ENCODE data around the gene KATNBL1. TPM values are rescaled to one million over a fixed set of nuclear protein-coding genes. Genes with fewer than 3 reads are reported as not detected.

Gene KATNBL1
- total RNA-seq, 1 donor from 2014 or later, result 37.9 TPM

- peaks cover 21% of the 10 kb centered on the region for H3K9me3 ChIP-seq
- intact Hi-C loops (cut with DNase I), result no loop called here
- TF ChIP-seq CTCF (IDR thresholded peaks at IDR 0.05), result no peak
- no peak overlapping the region for H3K4me3 ChIP-seq
- H3K4me1 ChIP-seq, result no peaks in the 10 kb centered on the region
- H3K27me3 ChIP-seq, result no peaks in the 10 kb centered on the region
- peaks cover 4% of the 10 kb centered on the region for H3K36me3 ChIP-seq
- DNase-seq (no peak), ATAC-seq (no peak)
- no peak overlapping the region for H3K27ac ChIP-seq
Observed at GRCh38 chr15:34160735-34161134, 49.2 kb downstream of the KATNBL1 start.

DNA sequence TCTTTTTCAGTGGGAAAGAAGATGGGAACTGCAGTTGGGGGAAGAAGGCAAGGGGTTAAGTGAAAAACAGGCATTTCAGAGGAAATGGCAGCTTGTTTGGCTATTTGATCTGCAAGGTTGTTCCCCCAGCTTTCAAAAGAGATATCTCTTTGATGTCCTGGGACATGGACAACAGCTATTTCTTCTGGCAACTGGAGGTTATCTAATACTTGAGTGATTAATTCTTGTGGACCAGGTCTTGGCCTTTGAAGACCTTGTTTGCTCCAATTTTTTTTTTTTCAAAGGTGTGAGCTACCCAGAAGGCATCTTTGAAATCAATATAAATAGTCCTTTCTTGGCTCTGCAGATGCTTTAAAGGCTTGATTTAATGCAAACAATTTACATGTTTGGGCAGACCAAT, 51.5 kb downstream of the KATNBL1 start:
- DNase-seq (no peak), ATAC-seq (no peak)
- Histone ChIP-seq H3K36me3 (peaks cover 18% of the 10 kb centered on the region), H3K4me1 (no peaks in the 10 kb centered on the region), H3K9me3 (peaks cover 21% of the 10 kb centered on the region), H3K27me3 (no peaks in the 10 kb centered on the region), H3K4me3 (no peak overlapping the region), H3K27ac (no peak overlapping the region)
- intact Hi-C loops (cut with DNase I), result no loop called here
- TF ChIP-seq CTCF (IDR thresholded peaks at IDR 0.05), result no peak

DNA sequence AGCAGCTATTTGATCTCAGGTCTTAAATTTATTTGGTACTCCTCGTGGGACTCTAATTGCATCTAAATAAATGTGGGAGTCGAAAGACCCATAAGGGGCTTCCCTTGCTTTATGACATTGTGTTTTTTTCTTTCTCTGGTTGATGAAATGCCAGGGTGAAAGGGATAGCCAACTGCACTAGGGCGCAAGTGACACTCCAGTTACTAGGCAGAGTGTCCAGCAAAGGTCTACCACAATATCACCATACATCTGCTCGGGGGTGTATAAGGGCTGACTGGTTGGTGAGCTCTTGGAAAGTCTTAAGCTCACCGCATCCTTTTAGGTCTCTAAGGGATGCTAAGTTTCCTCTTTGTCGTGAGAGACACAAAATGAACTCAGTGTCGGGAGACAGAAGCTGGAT, 54.0 kb downstream of the KATNBL1 start:
- peaks cover 39% of the 10 kb centered on the region for H3K36me3 ChIP-seq

DNA sequence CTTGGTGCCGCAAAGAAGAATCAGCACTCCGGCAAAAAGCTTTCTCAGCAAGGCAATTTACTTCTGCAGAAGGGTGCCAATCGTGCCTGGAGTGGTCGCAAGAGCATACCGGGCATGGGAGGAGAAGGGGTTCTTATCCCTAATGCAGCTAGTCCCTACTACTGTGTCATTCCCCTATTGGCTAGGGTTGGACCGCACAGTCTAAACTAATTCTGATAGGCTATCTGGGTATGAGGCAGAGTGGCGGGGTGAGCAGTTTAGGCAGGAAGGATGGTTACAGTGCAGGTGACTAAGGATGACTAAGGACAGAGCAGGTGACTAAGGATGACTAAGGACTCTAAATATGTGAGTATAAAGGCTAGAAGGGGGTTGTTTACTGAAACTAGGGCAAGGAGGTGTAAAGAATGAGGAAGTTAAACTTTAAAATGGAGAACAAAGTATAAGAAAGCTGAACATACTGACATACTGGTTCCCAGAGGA, 55.1 kb downstream of the KATNBL1 start:
- TF ChIP-seq CTCF (IDR thresholded peaks at IDR 0.05), result no peak
- Histone ChIP-seq H3K27ac (no peak overlapping the region), H3K36me3 (peaks cover 47% of the 10 kb centered on the region), H3K4me3 (no peak overlapping the region), H3K9me3 (no peaks in the 10 kb centered on the region), H3K4me1 (no peaks in the 10 kb centered on the region), H3K27me3 (no peaks in the 10 kb centered on the region)
- intact Hi-C loops (cut with DNase I), result no loop called here
- peak; percentile 44 for ATAC-seq
- no peak for DNase-seq

More for the DNA sequence above, 54.0 kb downstream of the KATNBL1 start:
- Histone ChIP-seq H3K9me3 (peaks cover 4% of the 10 kb centered on the region), H3K27me3 (no peaks in the 10 kb centered on the region), H3K27ac (no peak overlapping the region), H3K4me3 (no peak overlapping the region), H3K4me1 (no peaks in the 10 kb centered on the region)
- TF ChIP-seq CTCF (IDR thresholded peaks at IDR 0.05), result no peak
- DNase-seq (no peak), ATAC-seq (no peak)
- intact Hi-C loops (cut with DNase I), result no loop called here

GRCh38 chr15:34147371-34148140, 62.3 kb downstream of the KATNBL1 start:
- no peak overlapping the region for H3K4me3 ChIP-seq
- H3K27ac ChIP-seq, result no peak overlapping the region
- no peak for TF ChIP-seq CTCF (IDR thresholded peaks at IDR 0.05)
- no peaks in the 10 kb centered on the region for H3K9me3 ChIP-seq
- intact Hi-C loops (cut with DNase I), result no loop called here
- ATAC-seq (no peak), DNase-seq (no peak)
- peaks cover 62% of the 10 kb centered on the region for H3K36me3 ChIP-seq
- no peaks in the 10 kb centered on the region for H3K27me3 ChIP-seq
- H3K4me1 ChIP-seq, result no peaks in the 10 kb centered on the region

All from upper lobe of right lung (tissue), 1 donor.